Hepatocyte (in vitro differentiated cells): ENCODE measurements around the gene SCGB1C2. TPM values are rescaled to one million over a fixed set of nuclear protein-coding genes. Genes with fewer than 3 reads are reported as not detected.

Experiments used
- DNase-seq: peaks from one replicate; pipeline ENCODE4 v3.0.0-alpha.2; 2016; ENCODE audit warnings: low spot score
- H2AFZ ChIP-seq: fragments of 200-600 bp; sonication (generic); 2 replicates; pipeline ENCODE4 v1.6.0; 2016; ENCODE audit warnings: antibody characterized with exemption, mild to moderate bottlenecking
- H3K27ac ChIP-seq: fragments of 200-600 bp; sonication (generic); 2 replicates; pipeline ENCODE4 v1.5.1; 2016; ENCODE audit warnings: mild to moderate bottlenecking
- H3K27me3 ChIP-seq: fragments of 200-600 bp; sonication (generic); 2 replicates; pipeline ENCODE4 v1.6.1; 2016
- H3K36me3 ChIP-seq: fragments of 200-600 bp; sonication (generic); replicated peaks from 2 replicates; pipeline ENCODE4 v1.5.1; 2016; ENCODE audit warnings: low read depth; ENCODE audit not compliant: insufficient read depth
- H3K4me1 ChIP-seq: fragments of 200-600 bp; sonication (generic); 2 replicates; pipeline ENCODE4 v1.5.1; 2016; ENCODE audit warnings: mild to moderate bottlenecking, moderate library complexity; ENCODE audit not compliant: insufficient read depth
- H3K4me2 ChIP-seq: fragments of 200-600 bp; sonication (generic); 2 replicates; pipeline ENCODE4 v1.6.0; 2016
- H3K4me3 ChIP-seq: fragments of 200-600 bp; sonication (generic); 2 replicates; pipeline ENCODE4 v1.5.1; 2016; ENCODE audit warnings: mild to moderate bottlenecking
- H3K79me2 ChIP-seq: fragments of 200-600 bp; sonication (generic); 2 replicates; pipeline ENCODE4 v1.6.0; 2017; ENCODE audit warnings: mild to moderate bottlenecking
- H3K9me2 ChIP-seq: fragments of 200-600 bp; sonication (generic); replicated peaks from 2 replicates; pipeline ENCODE4 v1.6.0; 2017; ENCODE audit warnings: mild to moderate bottlenecking; ENCODE audit not compliant: insufficient read depth
- H3K9me3 ChIP-seq: fragments of 200-600 bp; sonication (generic); 2 replicates; pipeline ENCODE4 v1.5.1; 2016; ENCODE audit warnings: low read depth, mild to moderate bottlenecking
- H4K20me1 ChIP-seq: fragments of 200-600 bp; sonication (generic); 2 replicates; pipeline ENCODE4 v1.6.0; 2016; ENCODE audit warnings: mild to moderate bottlenecking; ENCODE audit not compliant: insufficient read depth, poor library complexity, severe bottlenecking
- CTCF ChIP-seq: fragments of 200-600 bp; sonication (generic); IDR thresholded peaks from 2 replicates; pipeline ENCODE4 v1.5.1; 2016; ENCODE audit warnings: antibody characterized with exemption, mild to moderate bottlenecking; ENCODE audit not compliant: poor library complexity
- EZH2 ChIP-seq: fragments of 200-600 bp; sonication (generic); IDR thresholded peaks from 2 replicates; pipeline ENCODE4 v1.6.1; 2016; ENCODE audit warnings: antibody characterized with exemption, mild to moderate bottlenecking, borderline replicate concordance
- EZH2phosphoT487 ChIP-seq: fragments of 200-600 bp; sonication (generic); IDR thresholded peaks from one replicate; pipeline ENCODE4 v1.6.1; 2018; ENCODE audit warnings: antibody characterized with exemption, mild to moderate bottlenecking, low read depth, moderate library complexity; ENCODE audit not compliant: unreplicated experiment, severe bottlenecking
- WGBS: methylation state at CpG from one replicate; pipeline ENCODE4 v1.1.6; 2016; ENCODE audit warnings: low lambda C conversion rate; ENCODE audit errors: missing lambda C conversion rate; 5-methylcytosine and 5-hydroxymethylcytosine counted together
- polyA plus RNA-seq: library from polyadenylated mRNA; unstranded; fragments of >200 nt; fragmentation: Nextera tagmentation; extraction: Ambion mirVana; gene quantifications from 2 replicates; pipeline ENCODE4 v1.2.1, GENCODE V29; 2016
- total RNA-seq: library from RNA; depleted of rRNA; stranded (reverse); fragments of >200 nt; gene quantifications from 2 replicates; pipeline ENCODE4 v1.2.3, GENCODE V29; 2014

Gene SCGB1C2
- total and polyA plus RNA-seq, 2 experiments from 2014 or later, result not detected

GRCh38 chr17:152860-153420 lies 15.6 kb downstream of the SCGB1C2 start:
- 89% methylated on average over 12 of the region's 12 CpGs for WGBS
- H3K4me2 ChIP-seq, result no peak overlapping the region
- H3K27ac ChIP-seq, result no peak overlapping the region
- TF ChIP-seq CTCF (no peak), EZH2 (no peak), EZH2phosphoT487 (no peak)
- H3K4me1 ChIP-seq, result no peaks in the 10 kb centered on the region
- no peaks in the 10 kb centered on the region for H3K36me3 ChIP-seq
- H2AFZ ChIP-seq, result no peak overlapping the region
- no peaks in the 10 kb centered on the region for H3K9me2 ChIP-seq
- H3K9me3 ChIP-seq, result no peaks in the 10 kb centered on the region
- H3K27me3 ChIP-seq, result no peaks in the 10 kb centered on the region
- no peak overlapping the region for H3K4me3 ChIP-seq
- DNase-seq, result no peak
- no peaks in the 10 kb centered on the region for H3K79me2 ChIP-seq
- H4K20me1 ChIP-seq, result no peaks in the 10 kb centered on the region

- H3K4me1 ChIP-seq, result no peaks in the 10 kb centered on the region
- no peaks in the 10 kb centered on the region for H3K36me3 ChIP-seq
- H3K27me3 ChIP-seq, result no peaks in the 10 kb centered on the region
- no peaks in the 10 kb centered on the region for H3K9me2 ChIP-seq
- no peak overlapping the region for H3K4me3 ChIP-seq
- no peak overlapping the region for H3K27ac ChIP-seq
- H3K79me2 ChIP-seq, result no peaks in the 10 kb centered on the region
- WGBS, result 91% methylated on average over 9 of the region's 9 CpGs
- no peak for DNase-seq
- no peak overlapping the region for H3K4me2 ChIP-seq
- H3K9me3 ChIP-seq, result no peaks in the 10 kb centered on the region
- TF ChIP-seq EZH2, result no peak
- TF ChIP-seq EZH2phosphoT487, result no peak
- no peak for TF ChIP-seq CTCF
- H4K20me1 ChIP-seq, result no peaks in the 10 kb centered on the region
- H2AFZ ChIP-seq, result no peak overlapping the region
Observed at GRCh38 chr17:153851-154250, 16.5 kb downstream of the SCGB1C2 start.

- no peaks in the 10 kb centered on the region for H3K36me3 ChIP-seq
- H2AFZ ChIP-seq, result no peak overlapping the region
- H3K9me3 ChIP-seq, result no peaks in the 10 kb centered on the region
- no peaks in the 10 kb centered on the region for H3K9me2 ChIP-seq
- H4K20me1 ChIP-seq, result no peaks in the 10 kb centered on the region
- no peak overlapping the region for H3K27ac ChIP-seq
- H3K4me2 ChIP-seq, result no peak overlapping the region
- no peaks in the 10 kb centered on the region for H3K79me2 ChIP-seq
- no peak for DNase-seq
- no peaks in the 10 kb centered on the region for H3K4me1 ChIP-seq
- TF ChIP-seq CTCF (no peak), EZH2phosphoT487 (no peak), EZH2 (no peak)
- no peaks in the 10 kb centered on the region for H3K27me3 ChIP-seq
- H3K4me3 ChIP-seq, result no peak overlapping the region
- 94% methylated on average over 7 of the region's 7 CpGs for WGBS
Observed at GRCh38 chr17:155576-155975, 18.2 kb downstream of the SCGB1C2 start.
